NOMO-1 treated with DMSO at 0.1 percent for 48 hours (cell line): ENCODE results near the gene CLNK.
A peak's percentile ranks its signal among the peaks of the same experiment; 100 is the strongest.

Source experiments
- DNase-seq: peaks from one replicate; lab custom pipeline; 2025; ENCODE audit not compliant: unreplicated experiment; lab: John Stamatoyannopoulos, UW

Gene CLNK

GRCh38 chr4:10684631-10685030 lies at the start of gene CLNK:
TSS of gene CLNK (minus strand) at chr4:10684768. CDS start at chr4:10667869, 16,899 bp downstream.
- peak; percentile 82 for DNase-seq

GRCh38 chr4:10733481-10734062 lies 49.0 kb upstream of the CLNK start:
- no peak for DNase-seq

- DNase-seq = no peak
These were observed 48.4 kb upstream of the CLNK start for GRCh38 chr4:10732914-10733415.

- DNase-seq = no peak
These were observed 47.8 kb upstream of the CLNK start for GRCh38 chr4:10732235-10732913.

GRCh38 chr4:10731690-10732089 lies 47.1 kb upstream of the CLNK start:
- no peak for DNase-seq

GRCh38 chr4:10731162-10731561 lies 46.6 kb upstream of the CLNK start:
- no peak for DNase-seq

- DNase-seq = no peak
These were observed 46.0 kb upstream of the CLNK start for GRCh38 chr4:10730590-10730989.

- no peak for DNase-seq
These were observed 45.5 kb upstream of the CLNK start for GRCh38 chr4:10730019-10730418.

- DNase-seq = no peak
These were observed 44.8 kb upstream of the CLNK start for GRCh38 chr4:10729366-10729765.

- no peak for DNase-seq
These were observed 43.4 kb upstream of the CLNK start for GRCh38 chr4:10728016-10728415.

- DNase-seq = no peak
These were observed 42.7 kb upstream of the CLNK start for GRCh38 chr4:10727140-10727880.

GRCh38 chr4:10722957-10723356 lies 38.4 kb upstream of the CLNK start:
- no peak for DNase-seq

GRCh38 chr4:10721616-10722015 lies 37.0 kb upstream of the CLNK start:
- no peak for DNase-seq

GRCh38 chr4:10716163-10716562 lies 31.6 kb upstream of the CLNK start:
- no peak for DNase-seq

- no peak for DNase-seq
These were observed 31.1 kb upstream of the CLNK start for GRCh38 chr4:10715696-10716095.

GRCh38 chr4:10715135-10715534 lies 30.6 kb upstream of the CLNK start:
- DNase-seq = no peak

GRCh38 chr4:10713591-10713990 lies 29.0 kb upstream of the CLNK start:
- DNase-seq = no peak

- DNase-seq = peak; percentile 47
These were observed 21.7 kb upstream of the CLNK start for GRCh38 chr4:10706236-10706635.

- DNase-seq = peak; percentile 70
These were observed 19.9 kb upstream of the CLNK start for GRCh38 chr4:10704430-10704810.

GRCh38 chr4:10703766-10704429 lies 19.3 kb upstream of the CLNK start:
- DNase-seq = peak; percentile 86

GRCh38 chr4:10703156-10703555 lies 18.6 kb upstream of the CLNK start:
- DNase-seq = no peak
